K562 (cell line): ENCODE measurements around the gene SUMF1. TPM values are rescaled to one million over a fixed set of nuclear protein-coding genes. Genes with fewer than 3 reads are reported as not detected.

ENCODE experiments used
- ARID1B ChIP-seq: fragments of 450-650 bp; IDR thresholded peaks from 2 replicates; pipeline ENCODE4 v1.6.1; 2016; ENCODE audit warnings: antibody characterized with exemption, mild to moderate bottlenecking, inconsistent platforms
- CBFA2T2 ChIP-seq: fragments of 450-650 bp; conservative IDR thresholded peaks from 2 replicates; pipeline ENCODE4 v1.6.1; 2017; ENCODE audit warnings: mild to moderate bottlenecking
- COPS2 ChIP-seq: fragments of 450-650 bp; conservative IDR thresholded peaks from 2 replicates; pipeline ENCODE4 v1.6.1; 2016; ENCODE audit warnings: mild to moderate bottlenecking, moderate library complexity
- DMBX1 ChIP-seq: fragments of 250-450 bp; sonication (Bioruptor Pico); IDR thresholded peaks from 2 replicates; pipeline ENCODE4 v1.8.0; 2022; ENCODE audit warnings: inconsistent platforms, mild to moderate bottlenecking, moderate library complexity, borderline replicate concordance
- EP300 ChIP-seq: IDR thresholded peaks from 2 replicates; pipeline ENCODE4 v1.6.1; 2012; ENCODE audit warnings: low read length, improper control_type of control experiment
- ESRRA ChIP-seq: fragments of 450-650 bp; IDR thresholded peaks from 2 replicates; pipeline ENCODE4 v1.6.1; 2014; ENCODE audit warnings: low read depth, mild to moderate bottlenecking, moderate library complexity, borderline replicate concordance
- FOS ChIP-seq: IDR thresholded peaks from 3 replicates; pipeline ENCODE4 v1.6.1; 2011; ENCODE audit not compliant: insufficient read length; ENCODE audit errors: extremely low read depth
- GTF2F1 ChIP-seq: IDR thresholded peaks from 2 replicates; pipeline ENCODE4 v1.6.1; 2011; ENCODE audit warnings: low read depth, low read length, improper control_type of control experiment
- HDAC3 ChIP-seq: fragments of 450-650 bp; IDR thresholded peaks from 2 replicates; pipeline ENCODE4 v1.6.1; 2018; ENCODE audit warnings: borderline replicate concordance, mild to moderate bottlenecking, moderate library complexity; ENCODE audit not compliant: partially characterized antibody
- HDGF ChIP-seq: fragments of 450-650 bp; IDR thresholded peaks from 2 replicates; pipeline ENCODE4 v1.6.1; 2016
- HLTF ChIP-seq: fragments of 450-650 bp; IDR thresholded peaks from 2 replicates; pipeline ENCODE4 v1.6.1; 2016
- ILK ChIP-seq: fragments of 450-650 bp; IDR thresholded peaks from 2 replicates; pipeline ENCODE4 v1.6.1; 2016; ENCODE audit warnings: missing genetic modification characterization, low read depth, mild to moderate bottlenecking, missing compliant biosample characterization, moderate library complexity, borderline replicate concordance
- KDM2B ChIP-seq: fragments of 250-450 bp; sonication (Bioruptor Pico); IDR thresholded peaks from 2 replicates; pipeline ENCODE4 v1.8.0; 2021; ENCODE audit warnings: mild to moderate bottlenecking, moderate library complexity
- L3MBTL2 ChIP-seq: fragments of 450-650 bp; IDR thresholded peaks from 2 replicates; pipeline ENCODE4 v1.6.1; 2016; ENCODE audit warnings: mild to moderate bottlenecking, moderate library complexity
- MIER1 ChIP-seq: fragments of 450-650 bp; IDR thresholded peaks from 2 replicates; pipeline ENCODE4 v1.6.1; 2016; ENCODE audit warnings: antibody characterized with exemption, mild to moderate bottlenecking, low read depth
- MTA3 ChIP-seq: fragments of 450-650 bp; formaldehyde crosslinking; IDR thresholded peaks from 2 replicates; pipeline ENCODE4 v1.6.1; 2017; ENCODE audit warnings: mild to moderate bottlenecking, borderline replicate concordance
- NBN ChIP-seq: fragments of 450-650 bp; IDR thresholded peaks from 2 replicates; pipeline ENCODE4 v1.6.1; 2016; ENCODE audit warnings: low read depth, mild to moderate bottlenecking
- NFIX ChIP-seq: fragments of 250-450 bp; sonication (Bioruptor Pico); IDR thresholded peaks from 2 replicates; pipeline ENCODE4 v1.4.0; 2020; ENCODE audit warnings: low read depth, mild to moderate bottlenecking, moderate library complexity
- NR1H2 ChIP-seq: sonication (generic); formaldehyde crosslinking; IDR thresholded peaks from 2 replicates; pipeline ENCODE4 v1.4.0; 2020; ENCODE audit warnings: mild to moderate bottlenecking, missing genetic modification reagents
- PCBP2 ChIP-seq: fragments of 200-400 bp; formaldehyde crosslinking; IDR thresholded peaks from 2 replicates; pipeline ENCODE4 v1.6.1; 2018; ENCODE audit warnings: low read length, low read depth, mild to moderate bottlenecking, moderate library complexity; ENCODE audit not compliant: poor library complexity, severe bottlenecking
- POLR2A ChIP-seq: fragments of 450-650 bp; conservative IDR thresholded peaks from 2 replicates; pipeline ENCODE4 v1.6.1; 2016
- TCF15 ChIP-seq: fragments of 250-450 bp; sonication (Bioruptor Pico); IDR thresholded peaks from 2 replicates; pipeline ENCODE4 v1.8.0; 2022; ENCODE audit warnings: moderate library complexity, mild to moderate bottlenecking, inconsistent platforms
- ZNF740 ChIP-seq, 3 experiments: fragments of 200-800 bp in 1 of 3; sonication (Bioruptor generic) in 1 of 3; sonication (generic) in 1 of 3; formaldehyde crosslinking in 1 of 3; IDR thresholded peaks; 2 replicates each; pipeline versions ENCODE4 v1.6.1 to v1.8.0; 2016 to 2022; ENCODE audit warnings: mild to moderate bottlenecking in 2 of 3, missing compliant biosample characterization in 2 of 3, missing genetic modification characterization in 2 of 3, missing genetic modification reagents in 1 of 3
- polyA plus RNA-seq, 8 experiments: library from polyadenylated mRNA; depleted of rRNA in 4 of 8; stranded (reverse) in 5 of 8; unstranded in 3 of 8; fragments of >200 nt; fragmentation: Nextera tagmentation in 2 of 8; fragmentation: Illumina TruSeq in 1 of 8; extraction: Ambion mirVana in 2 of 8; extraction: Trizol in 1 of 8; gene quantifications; 2 replicates each; pipeline versions ENCODE4 v1.2.1 to v1.2.3, GENCODE V29; 2011 to 2014; ENCODE audit warnings: inconsistent platforms in 1 of 8, missing spikeins in 1 of 8
- total RNA-seq, 7 experiments: library from RNA; depleted of rRNA in 6 of 7; stranded (reverse); fragments of >200 nt in 6 of 7; fragmentation: Illumina TruSeq in 2 of 7; extraction: Trizol in 2 of 7; gene quantifications; 2 replicates each; pipeline versions ENCODE4 v1.2.1 to v1.2.3, GENCODE V29; 2011 to 2021; ENCODE audit warnings: low replicate concordance in 1 of 7
- TF ChIP-seq, protein P1 (sequence below), 2 experiments: fragments of 150-350 bp in 1 of 2; IDR thresholded peaks; 2 replicates each; pipeline ENCODE4 v1.6.1; 2012 to 2016; ENCODE audit warnings: low read depth in 2 of 2, low read length in 2 of 2, mild to moderate bottlenecking in 1 of 2, moderate library complexity in 1 of 2

Gene SUMF1
- total and polyA plus RNA-seq, 9 of the 15 experiments (the other 6 are each of a cell fraction or from before 2014, with no cell fraction given) = 1.3 to 7.4 (median 4.2) TPM

DNA sequence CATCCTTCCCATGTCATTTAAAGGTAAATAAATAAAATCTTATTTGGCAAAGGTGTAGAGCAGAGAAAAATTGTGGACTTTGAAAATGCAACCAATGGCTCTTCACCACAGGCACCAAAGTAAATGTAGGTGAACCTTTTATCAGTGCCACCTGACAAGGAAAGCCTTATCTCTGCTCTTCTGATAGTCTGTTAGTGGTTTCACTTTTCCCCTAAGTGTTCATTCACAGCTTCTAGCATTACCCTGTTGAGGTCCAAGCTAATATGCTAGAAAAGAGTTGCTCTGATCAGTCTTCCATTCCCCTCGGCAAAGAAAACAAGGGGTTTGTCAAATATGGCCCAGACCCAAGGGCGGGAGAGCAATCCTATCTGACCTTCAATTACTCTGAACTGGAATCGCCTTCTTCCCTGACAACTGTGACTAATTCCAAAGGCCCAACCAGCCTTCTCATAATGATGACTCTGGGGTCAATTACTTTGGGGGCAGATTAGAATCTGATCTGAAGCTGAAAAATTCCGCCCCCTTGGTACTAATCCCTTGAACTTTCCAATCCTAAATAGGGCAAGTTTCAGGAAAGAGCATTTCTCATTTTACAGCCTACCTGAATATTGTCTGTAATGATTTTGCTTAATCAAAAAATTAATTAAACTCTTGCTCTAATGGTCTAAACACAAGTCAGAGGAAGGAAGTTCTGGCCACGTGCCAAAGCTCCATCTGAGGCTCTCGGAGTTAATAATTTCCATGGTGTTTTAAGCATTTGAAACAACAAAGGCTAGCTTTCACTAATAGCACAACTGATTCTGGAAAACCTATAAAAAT, 111.5 kb downstream of the SUMF1 start (continued):
- TF ChIP-seq ILK (no peak), HLTF (no peak), NR1H2 (no peak), MTA3 (no peak), FOS (no peak), TCF15 (CRISPR knock-in tag) (no peak), EP300 (peak; percentile 54; the same call in 1 of the 2 replicates), HDAC3 (no peak), HDGF (no peak), MIER1 (no peak), NBN (no peak), COPS2 (no peak), ARID1B (peak; percentile 84), CBFA2T2 (peak; percentile 48; the same call in 1 of the 2 replicates), GTF2F1 (no peak), PCBP2 (no peak), NFIX (CRISPR knock-in tag) (peak; percentile 76), POLR2A (no peak), ESRRA (peak; percentile 54; the same call in 1 of the 2 replicates), L3MBTL2 (0 out of 2 replicates have a peak, but pooled peaks have one; percentile 22), ZNF740 (CRISPR knock-in tag; IDR thresholded peaks at IDR 0.05) (no peak), ZNF740 (tag; IDR thresholded peaks at IDR 0.05) (no peak), KDM2B (CRISPR knock-in tag) (no peak), DMBX1 (CRISPR knock-in tag) (no peak)
- TF ChIP-seq, protein P1, sequence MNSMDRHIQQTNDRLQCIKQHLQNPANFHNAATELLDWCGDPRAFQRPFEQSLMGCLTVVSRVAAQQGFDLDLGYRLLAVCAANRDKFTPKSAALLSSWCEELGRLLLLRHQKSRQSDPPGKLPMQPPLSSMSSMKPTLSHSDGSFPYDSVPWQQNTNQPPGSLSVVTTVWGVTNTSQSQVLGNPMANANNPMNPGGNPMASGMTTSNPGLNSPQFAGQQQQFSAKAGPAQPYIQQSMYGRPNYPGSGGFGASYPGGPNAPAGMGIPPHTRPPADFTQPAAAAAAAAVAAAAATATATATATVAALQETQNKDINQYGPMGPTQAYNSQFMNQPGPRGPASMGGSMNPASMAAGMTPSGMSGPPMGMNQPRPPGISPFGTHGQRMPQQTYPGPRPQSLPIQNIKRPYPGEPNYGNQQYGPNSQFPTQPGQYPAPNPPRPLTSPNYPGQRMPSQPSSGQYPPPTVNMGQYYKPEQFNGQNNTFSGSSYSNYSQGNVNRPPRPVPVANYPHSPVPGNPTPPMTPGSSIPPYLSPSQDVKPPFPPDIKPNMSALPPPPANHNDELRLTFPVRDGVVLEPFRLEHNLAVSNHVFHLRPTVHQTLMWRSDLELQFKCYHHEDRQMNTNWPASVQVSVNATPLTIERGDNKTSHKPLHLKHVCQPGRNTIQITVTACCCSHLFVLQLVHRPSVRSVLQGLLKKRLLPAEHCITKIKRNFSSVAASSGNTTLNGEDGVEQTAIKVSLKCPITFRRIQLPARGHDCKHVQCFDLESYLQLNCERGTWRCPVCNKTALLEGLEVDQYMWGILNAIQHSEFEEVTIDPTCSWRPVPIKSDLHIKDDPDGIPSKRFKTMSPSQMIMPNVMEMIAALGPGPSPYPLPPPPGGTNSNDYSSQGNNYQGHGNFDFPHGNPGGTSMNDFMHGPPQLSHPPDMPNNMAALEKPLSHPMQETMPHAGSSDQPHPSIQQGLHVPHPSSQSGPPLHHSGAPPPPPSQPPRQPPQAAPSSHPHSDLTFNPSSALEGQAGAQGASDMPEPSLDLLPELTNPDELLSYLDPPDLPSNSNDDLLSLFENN (IDR thresholded peaks at IDR 0.05; ENCODE audit: low read depth in 2 of 2, low read length in 2 of 2) = no peak
